HFF-Myc (cell line): ENCODE data around the gene TRMT2A.

ENCODE experiments used
- DNase-seq: peaks from one replicate; pipeline ENCODE4 v3.0.0-alpha.2; 2011; ENCODE audit warnings: low read depth; ENCODE audit errors: extremely low read depth
- H3K4me3 ChIP-seq: replicated peaks from 2 replicates; pipeline ENCODE4 v1.5.1; 2011; ENCODE audit warnings: low read depth, mild to moderate bottlenecking, control low read depth, low read length
- TF ChIP-seq, protein P1 (sequence below): IDR thresholded peaks from 2 replicates; pipeline ENCODE4 v1.5.1; 2012; ENCODE audit warnings: mild to moderate bottlenecking, low read depth, low read length, control low read depth; ENCODE audit errors: missing control alignments

TRMT2A gene

DNA sequence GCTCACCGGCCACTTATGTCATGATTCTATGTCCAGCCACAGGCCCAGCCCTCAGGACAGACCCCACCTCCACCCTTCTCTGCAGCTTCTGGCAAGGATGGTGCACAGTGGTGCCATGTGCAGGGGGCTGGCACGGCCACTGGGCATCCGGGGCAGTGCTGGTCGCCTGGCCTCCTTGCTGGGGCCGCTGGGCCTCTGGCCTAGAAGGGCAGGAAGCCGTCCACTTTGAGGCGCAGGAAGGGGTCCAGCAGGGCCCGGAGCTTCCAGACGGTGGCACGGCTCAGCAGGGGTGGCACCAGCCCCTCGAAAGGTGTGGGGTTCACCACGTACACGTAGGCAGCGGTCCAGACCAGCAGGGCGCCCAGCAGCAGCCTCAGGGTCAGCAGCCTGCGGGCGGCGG is 31.4 kb upstream of the TRMT2A start:
- TF ChIP-seq, protein P1, sequence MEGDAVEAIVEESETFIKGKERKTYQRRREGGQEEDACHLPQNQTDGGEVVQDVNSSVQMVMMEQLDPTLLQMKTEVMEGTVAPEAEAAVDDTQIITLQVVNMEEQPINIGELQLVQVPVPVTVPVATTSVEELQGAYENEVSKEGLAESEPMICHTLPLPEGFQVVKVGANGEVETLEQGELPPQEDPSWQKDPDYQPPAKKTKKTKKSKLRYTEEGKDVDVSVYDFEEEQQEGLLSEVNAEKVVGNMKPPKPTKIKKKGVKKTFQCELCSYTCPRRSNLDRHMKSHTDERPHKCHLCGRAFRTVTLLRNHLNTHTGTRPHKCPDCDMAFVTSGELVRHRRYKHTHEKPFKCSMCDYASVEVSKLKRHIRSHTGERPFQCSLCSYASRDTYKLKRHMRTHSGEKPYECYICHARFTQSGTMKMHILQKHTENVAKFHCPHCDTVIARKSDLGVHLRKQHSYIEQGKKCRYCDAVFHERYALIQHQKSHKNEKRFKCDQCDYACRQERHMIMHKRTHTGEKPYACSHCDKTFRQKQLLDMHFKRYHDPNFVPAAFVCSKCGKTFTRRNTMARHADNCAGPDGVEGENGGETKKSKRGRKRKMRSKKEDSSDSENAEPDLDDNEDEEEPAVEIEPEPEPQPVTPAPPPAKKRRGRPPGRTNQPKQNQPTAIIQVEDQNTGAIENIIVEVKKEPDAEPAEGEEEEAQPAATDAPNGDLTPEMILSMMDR, result no peak
- H3K4me3 ChIP-seq, result no peak overlapping the region
- DNase-seq, result no peak

DNA sequence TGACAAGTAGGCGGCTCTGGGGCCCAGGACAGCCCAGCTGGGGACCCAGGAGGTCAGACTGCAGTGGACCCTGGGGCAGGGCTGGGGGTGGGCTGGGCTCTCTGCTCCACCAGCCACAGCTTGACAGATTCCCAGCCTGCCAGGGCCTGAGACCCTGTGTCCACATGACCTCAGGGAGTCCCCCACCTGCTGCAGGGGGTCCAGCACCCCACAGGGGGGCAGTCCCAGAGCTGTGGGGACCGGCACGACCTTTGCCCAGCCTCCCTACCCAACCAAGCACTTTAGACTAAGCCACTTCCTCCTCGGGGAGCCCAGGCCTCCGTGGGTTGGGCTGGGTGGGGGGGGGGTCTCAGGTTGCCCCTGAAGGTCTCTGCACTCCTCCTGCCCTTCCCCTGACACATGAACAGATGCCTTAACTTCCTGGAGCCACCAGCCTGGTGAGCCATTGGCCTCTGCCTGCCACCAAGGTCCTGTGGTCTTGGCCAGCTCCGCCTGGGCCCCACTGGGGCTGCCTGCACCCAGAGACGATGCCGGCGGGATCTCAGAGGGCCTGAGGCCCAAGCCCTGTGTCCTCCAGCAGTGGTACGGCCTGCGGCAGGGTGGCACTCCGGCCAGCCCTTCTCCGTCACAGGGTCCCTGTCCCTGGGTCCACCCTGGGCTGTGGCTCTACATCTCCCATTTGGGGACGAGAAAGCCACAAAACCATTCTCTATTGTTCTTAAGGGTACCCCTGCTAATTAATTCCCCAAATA is 30.4 kb upstream of the TRMT2A start:
- TF ChIP-seq, protein P1, result no peak
- no peak for DNase-seq
- H3K4me3 ChIP-seq, result no peak overlapping the region

DNA sequence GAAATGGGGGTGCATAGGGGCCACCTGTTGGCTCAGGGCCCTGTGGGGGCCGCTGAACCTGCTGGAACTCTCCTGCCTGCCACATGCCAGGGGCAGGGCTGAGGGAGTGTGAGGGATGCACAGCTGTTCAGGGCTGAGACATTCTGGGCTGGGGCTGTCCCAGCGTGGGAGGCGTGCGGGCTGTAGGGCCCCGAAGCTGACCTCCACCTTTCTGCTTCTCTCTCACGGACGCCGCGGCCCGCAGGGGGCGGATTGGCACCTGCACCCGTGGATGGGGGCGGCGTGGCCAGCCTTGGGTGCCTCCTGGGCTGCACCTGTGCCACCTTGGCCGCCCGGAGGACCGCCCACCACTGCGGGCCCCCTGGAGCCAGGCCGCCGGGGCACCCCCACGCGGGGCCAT is 29.8 kb upstream of the TRMT2A start:
- H3K4me3 ChIP-seq, result no peak overlapping the region
- TF ChIP-seq, protein P1, result no peak
- DNase-seq, result no peak

DNA sequence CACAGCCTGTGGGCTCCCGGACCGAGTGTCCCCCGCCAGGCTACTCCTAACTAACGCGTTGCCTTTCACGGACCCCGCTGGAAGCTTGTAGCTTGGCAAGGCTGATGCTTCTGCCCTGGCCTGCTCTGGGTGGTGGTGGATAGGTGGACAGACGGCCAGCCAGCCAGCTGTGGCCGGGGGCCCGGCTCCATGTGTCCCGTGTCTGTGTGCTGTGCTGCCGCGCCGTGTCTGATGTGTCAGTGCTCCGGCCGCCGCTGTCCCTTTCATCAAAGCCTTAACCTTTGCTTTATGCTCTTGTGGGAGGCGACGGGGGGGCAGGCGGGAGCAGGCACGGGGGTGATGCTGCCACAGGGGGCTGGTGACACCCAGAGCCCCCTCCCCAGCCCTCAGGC is 28.8 kb upstream of the TRMT2A start:
- H3K4me3 ChIP-seq, result no peak overlapping the region
- no peak for DNase-seq
- TF ChIP-seq, protein P1, result no peak

DNA sequence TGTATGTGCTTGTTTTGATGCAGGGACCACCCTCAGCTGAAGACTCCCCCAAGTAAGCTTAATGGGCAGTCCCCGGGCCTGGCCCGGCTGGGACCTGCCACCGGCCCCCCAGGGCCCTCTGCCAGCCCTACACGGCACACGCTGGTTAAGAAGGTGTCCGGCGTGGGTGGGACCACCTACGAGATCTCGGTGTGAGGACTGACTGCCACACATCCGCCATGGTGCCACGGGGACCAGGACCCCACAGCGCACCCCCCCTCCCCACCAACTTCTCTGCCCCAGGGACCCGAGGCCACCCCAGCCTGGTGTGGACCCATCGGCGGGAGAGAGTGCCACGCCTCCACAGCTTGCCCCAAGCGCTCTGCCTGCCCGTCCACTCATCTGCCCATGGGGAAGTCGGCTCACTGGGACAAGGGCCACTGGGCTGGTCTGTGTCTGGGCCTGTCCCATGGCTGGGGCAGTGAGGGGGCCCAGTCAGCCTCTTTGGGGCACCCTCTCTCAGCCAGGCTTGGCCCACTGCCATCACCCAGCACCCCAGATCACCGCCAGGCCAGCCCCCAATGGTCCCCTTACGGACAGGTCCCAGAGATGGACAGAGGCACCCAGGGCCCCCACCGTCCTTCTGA is 28.3 kb upstream of the TRMT2A start:
- H3K4me3 ChIP-seq, result no peak overlapping the region
- no peak for DNase-seq
- TF ChIP-seq, protein P1, result no peak

DNA sequence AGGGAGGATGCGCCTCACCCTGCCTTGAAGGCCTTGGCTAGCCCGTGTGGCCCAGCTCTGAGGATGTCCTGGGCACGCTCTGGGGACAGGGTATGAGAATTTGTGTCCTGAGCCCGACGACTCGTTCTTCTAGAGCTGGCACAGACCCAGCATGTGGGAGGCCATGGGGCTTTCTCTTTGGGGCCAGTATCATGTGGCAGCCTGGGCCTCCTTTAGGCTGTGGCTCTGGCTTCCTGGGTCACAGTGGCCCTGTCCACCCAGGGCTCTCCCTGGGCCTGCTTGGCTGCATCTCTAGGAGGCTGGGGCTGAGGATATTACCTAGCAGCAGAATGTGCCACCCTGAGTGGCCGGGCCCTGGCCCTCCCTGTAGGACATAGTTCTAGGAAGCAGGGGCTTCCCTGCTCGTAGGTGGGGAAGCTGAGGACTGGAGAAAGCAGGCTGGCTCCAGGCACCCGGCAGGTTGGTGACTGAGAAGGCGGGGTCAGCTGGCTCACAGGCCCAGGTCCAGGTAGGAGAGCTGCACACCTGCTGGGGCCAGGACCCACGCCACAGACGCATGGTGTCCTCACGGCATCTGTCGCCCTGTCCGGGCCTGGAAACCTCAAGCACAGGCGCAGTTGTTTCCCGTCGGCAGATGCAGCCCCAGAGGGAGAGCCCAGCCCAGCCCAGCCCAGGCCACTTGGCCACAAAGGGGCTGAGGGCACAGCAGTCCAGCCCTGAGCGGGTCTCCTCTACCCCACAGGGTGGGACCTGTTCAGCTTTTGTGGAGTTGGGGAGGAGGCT is 27.0 kb upstream of the TRMT2A start:
- DNase-seq, result no peak
- no peak overlapping the region for H3K4me3 ChIP-seq
- TF ChIP-seq, protein P1, result no peak
